ENCODE results near the gene DMD. TPM values are rescaled to one million over a fixed set of nuclear protein-coding genes. Genes with fewer than 3 reads are reported as not detected.

The DMD gene
- polyA plus RNA-seq, 2 of the 4 experiments (the other 2 are of a cell fraction): 0.03 TPM; not detected in 1

DNA sequence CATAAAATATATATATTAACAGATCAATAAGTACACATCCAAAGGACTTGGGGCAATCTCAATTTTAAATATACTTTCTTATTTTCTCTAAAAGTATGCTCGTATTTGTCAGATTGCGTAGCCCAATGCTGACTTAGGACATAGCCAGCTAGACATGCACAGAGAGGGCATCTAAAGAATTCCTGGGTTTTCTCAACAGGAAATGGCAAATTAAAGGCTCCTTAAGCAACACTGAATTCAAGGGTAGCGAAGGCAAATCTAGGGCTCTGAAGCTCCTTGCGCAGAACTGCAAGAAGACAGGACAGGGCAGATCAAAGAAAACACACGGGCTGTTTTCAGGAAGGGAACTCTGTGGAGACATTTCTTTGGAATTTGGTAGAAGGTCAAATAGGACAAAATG, 2044.9 kb downstream of the DMD start:
- Histone ChIP-seq H3K9me3 (no peaks in the 10 kb centered on the region), H3K4me1 (no peaks in the 10 kb centered on the region), H3K4me2 (no peak overlapping the region), H3K4me3 (no peak overlapping the region), H3K27ac (no peak overlapping the region)
- 24% methylated on average over 5 of the region's 5 CpGs for WGBS (ENCODE audit: missing lambda C conversion rate)
- POLR2A ChIA-PET: no interaction called here
- CTCF ChIA-PET: no interaction called here
- no peak for FAIRE-seq
- TF ChIP-seq PHF8 (IDR thresholded peaks at IDR 0.05; ENCODE audit: borderline replicate concordance, low read depth) (no peak), MAFK (IDR thresholded peaks at IDR 0.05; ENCODE audit: partially characterized antibody) (no peak), HOXA7 (CRISPR knock-in tag; IDR thresholded peaks at IDR 0.05) (no peak), SREBF2 (IDR thresholded peaks at IDR 0.05) (no peak), FOSB (CRISPR knock-in tag; IDR thresholded peaks at IDR 0.05) (no peak), HOXB5 (CRISPR knock-in tag; IDR thresholded peaks at IDR 0.05) (no peak), POLR2A (IDR thresholded peaks at IDR 0.05; ENCODE audit: low read length) (no peak), EHMT2 (IDR thresholded peaks at IDR 0.05; ENCODE audit: low read depth) (no peak), RAD21 (conservative IDR thresholded peaks at IDR 0.05 in 1 of 2, IDR thresholded peaks at IDR 0.05 in 1 of 2) (no peak), TFCP2L1 (CRISPR knock-in tag; IDR thresholded peaks at IDR 0.05) (no peak), ZFP36 (IDR thresholded peaks at IDR 0.05; ENCODE audit: borderline replicate concordance, partially characterized antibody) (no peak), POLR2AphosphoS2 (conservative IDR thresholded peaks at IDR 0.05; ENCODE audit: low read length) (no peak), NPAS2 (CRISPR knock-in tag; IDR thresholded peaks at IDR 0.05; ENCODE audit: borderline replicate concordance) (no peak)
- TF ChIP-seq, protein P1, sequence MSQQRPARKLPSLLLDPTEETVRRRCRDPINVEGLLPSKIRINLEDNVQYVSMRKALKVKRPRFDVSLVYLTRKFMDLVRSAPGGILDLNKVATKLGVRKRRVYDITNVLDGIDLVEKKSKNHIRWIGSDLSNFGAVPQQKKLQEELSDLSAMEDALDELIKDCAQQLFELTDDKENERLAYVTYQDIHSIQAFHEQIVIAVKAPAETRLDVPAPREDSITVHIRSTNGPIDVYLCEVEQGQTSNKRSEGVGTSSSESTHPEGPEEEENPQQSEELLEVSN (IDR thresholded peaks at IDR 0.05; ENCODE audit: borderline replicate concordance, low read depth): no peak
- TF ChIP-seq, protein P2, sequence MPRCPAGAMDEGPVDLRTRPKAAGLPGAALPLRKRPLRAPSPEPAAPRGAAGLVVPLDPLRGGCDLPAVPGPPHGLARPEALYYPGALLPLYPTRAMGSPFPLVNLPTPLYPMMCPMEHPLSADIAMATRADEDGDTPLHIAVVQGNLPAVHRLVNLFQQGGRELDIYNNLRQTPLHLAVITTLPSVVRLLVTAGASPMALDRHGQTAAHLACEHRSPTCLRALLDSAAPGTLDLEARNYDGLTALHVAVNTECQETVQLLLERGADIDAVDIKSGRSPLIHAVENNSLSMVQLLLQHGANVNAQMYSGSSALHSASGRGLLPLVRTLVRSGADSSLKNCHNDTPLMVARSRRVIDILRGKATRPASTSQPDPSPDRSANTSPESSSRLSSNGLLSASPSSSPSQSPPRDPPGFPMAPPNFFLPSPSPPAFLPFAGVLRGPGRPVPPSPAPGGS (IDR thresholded peaks at IDR 0.05): no peak
- TF ChIP-seq, protein P3, sequence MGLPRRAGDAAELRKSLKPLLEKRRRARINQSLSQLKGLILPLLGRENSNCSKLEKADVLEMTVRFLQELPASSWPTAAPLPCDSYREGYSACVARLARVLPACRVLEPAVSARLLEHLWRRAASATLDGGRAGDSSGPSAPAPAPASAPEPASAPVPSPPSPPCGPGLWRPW (IDR thresholded peaks at IDR 0.05): no peak
- TF ChIP-seq, protein P4, sequence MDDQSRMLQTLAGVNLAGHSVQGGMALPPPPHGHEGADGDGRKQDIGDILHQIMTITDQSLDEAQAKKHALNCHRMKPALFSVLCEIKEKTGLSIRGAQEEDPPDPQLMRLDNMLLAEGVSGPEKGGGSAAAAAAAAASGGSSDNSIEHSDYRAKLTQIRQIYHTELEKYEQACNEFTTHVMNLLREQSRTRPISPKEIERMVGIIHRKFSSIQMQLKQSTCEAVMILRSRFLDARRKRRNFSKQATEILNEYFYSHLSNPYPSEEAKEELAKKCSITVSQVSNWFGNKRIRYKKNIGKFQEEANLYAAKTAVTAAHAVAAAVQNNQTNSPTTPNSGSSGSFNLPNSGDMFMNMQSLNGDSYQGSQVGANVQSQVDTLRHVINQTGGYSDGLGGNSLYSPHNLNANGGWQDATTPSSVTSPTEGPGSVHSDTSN (IDR thresholded peaks at IDR 0.05): no peak
- no peak for DNase-seq (ENCODE audit: low read depth in 1 of 2, low spot score in 1 of 2)
- no peak for ATAC-seq

DNA sequence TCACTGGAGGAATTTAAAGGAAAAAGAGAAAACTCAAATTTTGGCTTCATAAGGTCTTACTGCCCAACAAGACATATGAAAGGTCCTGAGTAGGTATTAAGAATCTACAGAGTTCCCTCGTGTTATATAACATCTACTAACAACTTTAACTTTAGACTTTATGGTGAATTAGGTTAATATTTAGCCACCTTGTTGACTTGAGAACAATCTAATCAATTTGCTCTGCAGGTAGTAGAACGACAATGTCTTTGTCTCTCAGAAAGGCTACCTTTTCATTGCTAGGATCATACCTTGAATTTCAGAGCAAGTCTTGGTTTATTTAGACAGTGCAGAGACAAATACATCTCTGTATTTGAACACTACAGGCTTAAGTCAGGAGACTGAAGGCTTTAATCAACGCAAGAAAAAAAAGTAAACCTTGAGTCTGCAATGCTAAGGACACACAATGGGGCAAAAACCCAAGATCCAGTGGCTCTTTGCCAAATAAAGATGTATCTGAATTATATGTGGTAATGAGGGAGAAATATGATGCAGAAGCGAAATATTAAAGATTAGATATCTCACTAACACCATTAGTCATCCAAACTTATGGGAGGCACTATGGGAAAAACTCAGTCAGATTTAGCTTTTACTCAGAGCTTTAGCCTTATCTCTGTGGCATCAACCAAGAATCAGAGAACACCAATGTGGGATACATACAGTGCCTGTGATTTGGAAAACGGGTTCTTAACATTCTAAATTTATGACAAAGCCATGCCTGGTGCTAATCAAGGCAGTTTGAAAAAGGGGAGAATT, 2045.9 kb downstream of the DMD start:
- ATAC-seq (no peak), FAIRE-seq (no peak), DNase-seq (ENCODE audit: low read depth in 1 of 2, low spot score in 1 of 2) (no peak)
- no peaks in the 10 kb centered on the region for H3K9me3 ChIP-seq
- H3K4me2 ChIP-seq: no peak overlapping the region
- ChIA-PET POLR2A (no interaction called here), CTCF (no interaction called here)
- H3K4me3 ChIP-seq: no peak overlapping the region
- 2% methylated on average over 5 of the region's 5 CpGs for WGBS (ENCODE audit: missing lambda C conversion rate)
- no peak overlapping the region for H3K27ac ChIP-seq
- TF ChIP-seq FOSB (CRISPR knock-in tag; IDR thresholded peaks at IDR 0.05): no peak
- H3K4me1 ChIP-seq: no peaks in the 10 kb centered on the region

DNA sequence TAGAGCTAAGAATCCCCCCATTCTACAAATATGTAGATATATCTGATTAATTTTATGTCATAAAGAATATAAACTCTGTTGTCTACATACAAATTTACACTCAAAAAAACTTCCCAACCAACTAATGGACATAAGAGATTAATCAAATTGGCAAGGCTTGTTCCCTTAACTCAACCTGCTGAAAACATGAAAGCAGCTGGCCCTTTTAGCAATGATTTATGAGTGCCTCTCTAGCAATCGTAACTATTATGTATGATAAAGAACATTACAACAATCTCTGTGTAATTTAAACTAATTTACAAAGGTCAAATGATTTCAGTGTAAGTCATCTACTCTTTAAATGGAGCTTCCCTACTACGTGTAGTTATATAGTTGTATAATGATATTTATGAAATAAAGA, 2056.4 kb downstream of the DMD start:
- TF ChIP-seq CEBPB (IDR thresholded peaks at IDR 0.05): no peak
- no peak for TF ChIP-seq CBX8 (IDR thresholded peaks at IDR 0.05)
- TF ChIP-seq RARB (CRISPR knock-in tag; IDR thresholded peaks at IDR 0.05): no peak
- TF ChIP-seq ESRRA (IDR thresholded peaks at IDR 0.05; ENCODE audit: borderline replicate concordance, low read length): no peak
- TF ChIP-seq FOXS1 (CRISPR knock-in tag; IDR thresholded peaks at IDR 0.05): no peak
- TF ChIP-seq CHD2 (IDR thresholded peaks at IDR 0.05; ENCODE audit: low read length, partially characterized antibody): no peak
- no peak for TF ChIP-seq SREBF2 (IDR thresholded peaks at IDR 0.05)
- no peak for TF ChIP-seq FOSB (CRISPR knock-in tag; IDR thresholded peaks at IDR 0.05)
- TF ChIP-seq RNF2 (IDR thresholded peaks at IDR 0.05; ENCODE audit: borderline replicate concordance, low read depth): no peak
- no peak for TF ChIP-seq ZSCAN20 (CRISPR knock-in tag; IDR thresholded peaks at IDR 0.05)
- TF ChIP-seq NFE2L2 (conservative IDR thresholded peaks at IDR 0.05; ENCODE audit: low read length): no peak
- TF ChIP-seq, protein P5, sequence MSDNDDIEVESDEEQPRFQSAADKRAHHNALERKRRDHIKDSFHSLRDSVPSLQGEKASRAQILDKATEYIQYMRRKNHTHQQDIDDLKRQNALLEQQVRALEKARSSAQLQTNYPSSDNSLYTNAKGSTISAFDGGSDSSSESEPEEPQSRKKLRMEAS (IDR thresholded peaks at IDR 0.05): no peak
- TF ChIP-seq JUN (IDR thresholded peaks at IDR 0.05): no peak
- Histone ChIP-seq H3K4me1 (no peaks in the 10 kb centered on the region), H3K4me2 (no peak overlapping the region), H3K9me3 (no peaks in the 10 kb centered on the region), H3K27ac (no peak overlapping the region), H3K4me3 (no peak overlapping the region)
- no peak for DNase-seq (ENCODE audit: low read depth in 1 of 2, low spot score in 1 of 2)
- WGBS (ENCODE audit: missing lambda C conversion rate): 2% methylated on average over 2 of the region's 2 CpGs
- ATAC-seq: no peak
- ChIA-PET POLR2A (no interaction called here), CTCF (no interaction called here)
- FAIRE-seq: no peak

Measured in A549 (cell line).